ENCODE data around the gene TEX19. TPM values are rescaled to one million over a fixed set of nuclear protein-coding genes. Genes with fewer than 3 reads are reported as not detected.

The TEX19 gene
- total RNA-seq, 1 donor from 2014 or later = not detected

DNA sequence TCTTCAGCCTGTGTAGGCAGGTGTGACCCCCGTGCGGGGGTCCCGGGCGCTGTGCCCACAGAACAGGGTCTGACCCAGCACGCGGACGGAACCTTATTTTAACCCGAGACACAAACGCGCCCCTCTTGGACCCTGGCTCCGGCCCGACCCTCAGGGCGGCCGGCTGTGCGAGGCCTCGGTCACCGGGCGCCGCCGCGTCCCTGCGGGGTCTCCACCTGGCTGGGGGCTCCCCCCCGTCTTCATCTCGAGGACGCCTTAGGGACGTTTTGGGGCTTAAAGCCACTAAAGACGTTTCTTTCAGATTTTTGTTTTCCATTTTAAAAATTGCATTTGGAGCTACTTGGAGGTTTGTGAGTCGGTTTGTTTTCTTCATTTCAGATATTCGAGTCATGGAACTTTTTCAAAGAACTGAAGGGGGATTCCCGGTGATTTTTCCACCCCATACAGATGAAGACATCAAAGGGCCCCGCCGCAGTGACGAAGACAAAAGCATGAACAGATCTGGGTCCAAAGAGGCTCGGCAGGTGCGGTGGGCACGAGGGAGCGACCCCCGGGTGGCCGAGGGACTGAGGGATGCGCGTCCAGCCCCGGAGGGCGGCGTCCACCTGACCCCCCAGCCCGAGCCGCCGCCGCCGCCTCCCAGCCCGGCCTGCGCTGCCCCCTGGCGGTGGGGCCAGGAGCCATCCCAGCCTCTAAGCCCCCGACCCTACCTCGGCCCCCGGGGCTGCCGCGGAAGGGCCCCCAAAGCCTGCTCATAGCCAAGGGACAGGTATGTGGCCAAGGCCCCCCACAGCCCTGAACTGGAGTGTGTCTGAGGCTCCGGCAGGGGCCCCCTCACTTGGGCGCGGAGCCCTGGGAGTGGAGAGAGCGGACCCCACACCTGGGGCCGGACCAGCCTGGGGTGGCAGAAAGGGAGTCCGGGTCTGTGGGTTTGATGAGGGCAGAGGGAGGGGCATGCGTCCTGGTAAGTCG, 37.8 kb upstream of the TEX19 start:
- DNase-seq (ENCODE audit: extremely low read depth, low read depth, low spot score) = no peak

DNA sequence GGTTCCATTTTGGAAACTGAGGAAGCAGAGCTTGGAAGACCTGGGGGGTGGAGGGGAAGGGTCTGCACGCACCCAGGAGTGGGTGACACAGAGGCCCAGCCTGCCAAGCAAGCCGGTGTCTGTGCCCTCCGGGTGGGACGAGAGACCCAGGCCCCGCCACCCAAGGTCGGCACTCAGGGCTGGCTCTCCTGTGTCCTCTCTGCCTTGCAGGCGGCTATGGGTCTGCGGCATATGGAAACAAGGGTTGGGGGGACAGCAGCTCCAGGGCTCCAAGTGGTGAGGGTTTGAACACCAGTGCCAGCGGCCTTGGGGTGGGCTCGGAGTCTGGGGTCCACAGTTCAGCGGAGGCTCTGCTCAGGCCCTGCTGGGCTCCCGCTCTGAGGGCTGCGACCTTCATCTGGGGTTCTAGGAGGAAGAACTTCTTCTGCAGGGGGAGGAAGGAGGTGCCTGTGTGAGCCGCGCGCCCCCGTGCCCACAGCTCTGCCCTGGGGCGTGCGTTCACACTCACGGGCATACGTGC, 37.0 kb upstream of the TEX19 start:
- DNase-seq (ENCODE audit: extremely low read depth, low read depth, low spot score) = no peak

DNA sequence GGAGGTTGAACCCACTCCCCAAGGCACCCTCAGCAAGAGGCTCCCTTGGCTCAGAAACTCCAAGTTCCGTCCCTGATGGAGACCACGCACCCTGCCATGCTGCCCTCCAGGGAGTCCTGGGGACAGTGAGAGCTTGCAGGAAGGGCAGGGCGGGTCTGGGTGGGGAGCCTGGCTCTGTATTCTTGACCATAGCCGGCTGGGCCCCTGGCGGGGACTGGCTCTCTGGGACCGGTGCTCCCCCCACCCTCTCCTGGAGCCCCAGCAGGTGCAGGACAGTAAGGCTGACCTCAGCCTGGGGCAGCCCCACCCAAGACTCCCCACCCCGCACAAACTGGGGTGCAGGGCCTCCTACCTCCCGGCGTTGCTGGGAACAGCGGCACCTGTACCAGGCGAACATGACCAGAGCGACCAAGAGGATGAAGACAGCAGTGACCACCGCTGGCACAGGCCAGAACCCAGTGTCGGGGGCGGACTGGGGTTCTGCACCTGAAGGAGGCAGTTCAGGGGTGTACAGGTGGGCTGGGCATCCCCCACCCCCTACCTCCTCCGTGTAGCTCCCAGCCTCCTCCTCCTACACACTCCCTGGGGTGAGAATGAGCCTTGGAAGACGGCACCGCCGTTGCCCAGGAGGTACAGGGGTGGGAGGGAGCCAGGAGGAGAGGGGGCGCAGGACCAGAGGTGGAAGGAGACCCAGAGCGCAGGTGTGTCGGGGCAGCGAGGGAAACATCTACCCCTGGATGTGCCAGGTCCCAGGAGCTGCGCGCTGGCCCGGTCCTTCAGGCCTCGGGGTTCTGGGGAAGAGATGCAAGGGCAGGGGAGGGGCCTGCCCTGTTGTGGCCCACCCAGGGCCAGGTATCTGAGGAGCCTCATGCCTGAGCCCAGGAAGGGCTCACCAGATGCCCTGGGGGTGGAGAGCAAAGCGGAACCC, 36.3 kb upstream of the TEX19 start:
- DNase-seq (ENCODE audit: extremely low read depth, low read depth, low spot score) = no peak

DNA sequence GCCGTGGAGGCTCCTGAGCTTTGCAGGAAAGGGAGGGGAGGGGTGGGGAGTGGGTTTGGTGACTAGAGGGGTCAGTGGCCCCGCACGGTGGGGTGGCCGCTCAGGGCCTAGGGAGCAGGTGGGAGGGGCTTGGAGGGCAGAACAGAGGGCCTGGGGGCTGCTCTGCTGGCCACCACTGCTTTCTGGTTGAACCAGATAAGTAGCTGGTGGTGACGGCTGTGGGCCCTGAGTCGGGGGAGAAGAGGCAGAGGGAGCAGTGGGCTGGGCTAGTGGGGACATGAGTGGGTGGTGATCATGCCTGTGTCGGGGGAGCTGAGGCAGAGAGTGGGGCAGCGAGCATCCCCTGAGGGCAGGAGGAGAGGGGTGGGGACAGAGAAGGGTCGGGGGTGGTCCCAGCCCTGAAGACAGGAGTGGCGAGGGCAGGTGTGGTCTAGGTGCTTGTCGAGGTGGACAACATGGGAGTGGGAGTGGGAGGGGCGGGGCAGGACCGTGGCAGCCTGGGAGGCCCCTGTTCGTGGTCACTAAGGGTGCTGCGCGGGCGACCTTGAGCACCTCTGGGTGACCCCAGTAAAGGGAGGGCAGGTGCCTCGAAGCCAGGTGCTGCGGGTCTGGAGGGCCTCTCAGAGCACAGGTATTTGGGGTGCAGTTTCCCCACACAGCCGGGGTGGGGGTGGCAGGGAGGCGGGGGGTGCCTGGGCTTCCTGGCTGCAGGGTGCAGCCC, 35.4 kb upstream of the TEX19 start:
- DNase-seq (ENCODE audit: extremely low read depth, low read depth, low spot score) = no peak

DNA sequence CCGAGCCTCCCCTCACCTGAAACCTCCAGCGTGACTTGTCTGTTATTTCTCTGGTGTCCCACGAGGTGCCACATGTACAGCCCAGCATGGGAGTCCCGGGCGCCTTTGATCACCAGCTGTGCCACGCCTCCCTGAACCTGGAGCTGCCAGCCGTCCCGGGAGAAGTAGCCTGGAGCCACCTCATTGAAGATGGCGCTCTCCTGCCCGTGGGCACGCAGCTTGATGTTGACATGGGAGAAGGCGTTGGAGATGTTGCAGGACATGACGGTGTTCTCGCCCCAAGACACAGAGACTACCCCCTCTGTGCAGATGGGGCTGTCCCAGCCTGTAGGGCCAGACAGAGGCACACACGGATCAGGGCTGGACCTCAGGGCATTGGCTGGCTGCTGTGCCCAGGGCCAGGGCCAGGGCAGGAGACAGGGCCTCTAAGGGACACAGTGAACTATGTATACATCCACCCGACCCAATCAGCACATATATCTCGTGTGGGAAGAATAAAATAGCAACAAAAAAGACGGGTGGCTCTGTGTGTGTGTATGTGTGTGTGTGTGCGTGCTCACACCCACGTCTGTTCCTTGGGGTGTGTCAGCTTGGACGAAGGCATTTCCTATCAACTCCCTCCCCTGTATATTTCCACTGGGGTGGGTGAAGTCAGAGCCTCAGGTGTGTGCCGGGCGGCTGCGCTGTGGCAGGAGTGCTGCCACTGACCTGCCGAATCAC, 34.3 kb upstream of the TEX19 start:
- DNase-seq (ENCODE audit: extremely low read depth, low read depth, low spot score) = no peak

DNA sequence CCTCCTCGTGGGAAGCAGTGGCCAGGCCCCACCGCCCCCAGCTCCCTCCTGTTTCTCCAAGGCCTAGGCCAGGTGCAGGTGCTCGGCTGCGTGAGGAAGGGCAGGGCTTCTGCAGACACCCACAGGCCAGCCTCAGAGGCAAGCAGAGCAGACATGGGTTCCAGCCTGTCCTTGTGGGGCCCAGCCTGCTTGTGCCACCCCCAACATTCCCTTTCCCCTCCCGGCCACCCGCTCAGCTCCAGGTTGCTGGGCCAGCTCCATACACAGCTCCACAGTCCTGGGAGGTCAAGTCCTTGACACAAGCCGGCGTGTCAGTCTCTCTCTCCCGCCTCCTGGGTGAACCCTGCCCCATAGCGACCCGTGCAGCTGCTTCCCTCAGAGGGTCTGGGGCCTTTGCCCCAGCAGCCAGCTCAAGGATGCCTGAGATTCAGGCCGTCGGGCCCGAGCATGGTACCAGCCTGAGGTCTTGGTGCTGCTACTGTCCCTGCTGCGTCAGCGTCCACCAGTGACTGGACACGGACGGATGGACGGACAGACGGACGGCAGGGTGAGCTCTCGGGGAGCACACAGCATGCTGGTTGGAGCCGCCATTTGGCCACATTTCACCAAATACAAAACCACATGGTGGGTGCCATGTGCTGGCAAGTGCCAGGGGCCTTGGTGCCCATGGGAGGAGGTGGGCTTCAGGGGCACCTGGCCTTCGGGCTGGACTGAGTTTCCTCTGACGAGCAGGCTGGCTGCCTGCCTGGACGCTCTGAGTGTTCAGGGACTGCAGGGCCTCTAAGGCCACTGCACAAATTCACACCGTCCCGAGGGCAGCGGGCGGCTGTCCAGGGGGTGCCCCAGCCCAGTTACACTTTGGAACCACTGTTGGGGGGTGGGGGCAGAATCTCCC, 33.5 kb upstream of the TEX19 start:
- no peak for DNase-seq (ENCODE audit: extremely low read depth, low read depth, low spot score)

DNA sequence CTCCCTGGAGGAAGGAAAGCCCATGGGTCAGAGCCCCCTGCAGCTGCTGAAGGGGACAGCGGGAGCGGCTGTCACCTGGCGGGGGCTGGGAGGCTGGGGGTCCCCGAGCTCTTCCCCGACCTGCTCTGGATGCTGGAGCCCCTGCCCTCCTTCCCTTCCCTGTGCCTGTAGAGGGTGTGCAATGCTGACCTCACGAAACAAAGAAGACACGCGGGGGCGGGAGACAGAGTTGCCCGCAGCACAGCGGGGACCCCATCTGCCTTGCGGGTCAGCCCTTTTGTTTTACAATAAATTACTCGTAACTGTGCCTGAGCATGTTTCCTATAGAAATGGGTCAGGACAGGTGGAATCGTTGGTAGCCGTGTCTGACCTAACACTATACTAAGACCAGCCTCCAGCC, 31.8 kb upstream of the TEX19 start:
- DNase-seq (ENCODE audit: extremely low read depth, low read depth, low spot score) = no peak

DNA sequence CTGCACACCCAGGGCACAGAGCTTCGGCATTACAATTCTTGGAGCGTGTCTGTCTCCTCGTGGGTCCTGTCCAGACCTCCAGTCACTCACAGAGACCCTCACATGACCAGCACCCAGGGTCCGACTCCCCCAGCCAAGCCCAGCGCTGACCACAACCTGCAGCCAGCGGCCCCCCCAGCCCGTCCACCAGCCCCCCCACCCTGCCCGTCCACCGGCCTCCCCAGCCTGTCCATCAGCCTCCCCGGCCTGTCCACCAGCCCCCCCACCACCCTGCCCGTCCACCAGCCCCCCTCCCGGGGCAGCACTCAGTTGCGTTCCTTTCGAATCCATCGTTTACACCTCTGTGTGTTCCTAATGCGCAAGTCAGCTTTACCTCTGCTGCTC, 31.3 kb upstream of the TEX19 start:
- no peak for DNase-seq (ENCODE audit: extremely low read depth, low read depth, low spot score)

DNA sequence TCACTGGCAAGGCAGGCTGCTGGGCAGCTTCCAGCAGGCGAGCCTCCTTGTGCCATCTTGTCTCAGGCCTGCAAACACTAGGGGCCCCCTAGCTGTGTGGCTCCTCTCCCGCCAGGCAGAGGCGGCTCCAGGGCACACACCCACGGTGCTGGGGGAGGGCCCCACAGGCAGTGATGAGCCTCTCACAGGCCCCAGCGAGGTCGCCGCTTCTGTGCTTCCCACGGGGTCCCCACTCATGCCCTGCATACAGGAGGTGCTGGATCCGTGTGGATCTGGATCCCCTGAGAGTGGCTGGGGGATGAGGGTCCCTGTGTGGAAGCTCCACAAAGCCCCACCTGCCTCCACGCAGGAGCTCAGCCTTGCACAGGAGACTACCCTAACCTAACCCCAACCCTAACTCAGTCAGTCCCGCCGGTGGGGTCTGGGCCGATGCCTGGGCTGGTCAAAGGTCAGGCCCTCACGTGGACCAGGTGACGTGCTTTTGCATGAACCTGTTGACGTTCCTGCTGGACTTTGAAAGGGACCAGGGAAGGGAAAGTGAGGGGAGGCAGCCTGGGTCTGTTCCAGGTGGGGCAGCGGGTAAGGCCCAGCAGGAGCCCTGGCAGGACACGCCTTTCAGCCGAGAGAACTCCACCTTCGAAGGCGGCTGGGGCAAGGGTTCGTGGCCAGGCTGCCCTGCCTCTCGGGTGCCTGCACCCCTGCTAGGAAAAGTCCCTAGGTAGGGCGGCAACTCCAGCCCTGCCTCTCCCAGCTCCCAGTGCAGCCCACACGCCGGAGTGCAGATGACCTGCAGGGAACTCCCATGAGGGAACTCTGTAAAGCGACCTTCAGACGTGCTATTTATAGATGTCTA, 30.7 kb upstream of the TEX19 start:
- DNase-seq (ENCODE audit: extremely low read depth, low read depth, low spot score) = no peak

DNA sequence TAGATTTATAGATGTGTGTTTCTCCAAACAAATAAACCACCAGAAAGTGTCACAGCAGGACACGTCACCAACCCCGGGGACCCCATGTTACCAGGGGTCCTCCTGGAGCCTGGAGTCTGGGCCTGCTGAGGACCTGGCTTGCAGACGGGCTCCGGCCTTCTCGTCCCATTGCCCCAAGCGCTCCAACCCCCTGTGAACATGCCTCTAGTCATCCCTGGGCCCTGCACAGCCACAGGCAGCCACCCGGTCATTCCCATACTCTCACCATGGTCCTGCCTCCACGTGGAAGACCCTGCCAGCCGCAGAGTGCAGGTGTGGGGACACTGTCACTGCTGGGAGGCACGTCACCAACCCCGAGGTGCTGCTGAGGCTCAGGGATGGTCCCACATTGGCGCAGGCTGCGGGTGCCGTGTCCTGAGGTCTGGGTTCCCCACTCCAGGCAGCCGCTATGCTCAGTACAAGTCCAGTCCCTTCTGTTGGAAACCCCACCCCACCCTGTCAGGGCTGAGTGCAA, 30.0 kb upstream of the TEX19 start:
- DNase-seq (ENCODE audit: extremely low read depth, low read depth, low spot score) = no peak

DNA sequence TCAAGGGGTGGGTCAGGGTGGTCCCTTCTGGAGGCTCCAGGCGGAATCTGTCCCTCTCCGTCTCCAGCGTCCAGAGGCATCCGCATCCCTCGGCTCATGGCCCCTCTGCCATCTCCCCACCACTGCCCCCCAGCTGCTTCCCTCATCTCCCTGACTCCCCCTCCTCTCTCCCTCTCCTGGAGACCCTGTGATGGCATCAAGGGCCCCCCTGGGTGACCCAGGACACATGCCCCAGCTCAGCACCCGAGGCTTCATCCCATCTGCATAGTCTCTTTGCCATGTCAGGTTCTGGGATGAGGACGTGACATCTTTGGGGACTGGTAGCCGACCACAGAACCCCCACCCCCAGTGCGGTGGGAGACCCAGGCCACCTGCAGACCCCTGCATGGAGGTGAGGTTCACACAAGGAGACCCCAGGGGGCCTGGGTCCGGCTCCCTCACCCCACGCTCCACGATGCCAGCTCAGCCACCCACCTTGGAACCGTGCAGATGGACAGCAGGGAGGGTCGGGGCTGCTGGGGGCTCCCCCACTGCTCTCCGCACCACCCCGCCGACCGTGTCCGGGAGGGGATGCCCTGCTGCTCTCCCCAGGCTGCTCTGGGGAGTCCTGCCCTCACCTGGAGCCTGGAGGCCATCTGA, 29.2 kb upstream of the TEX19 start:
- no peak for DNase-seq (ENCODE audit: extremely low read depth, low read depth, low spot score)

DNA sequence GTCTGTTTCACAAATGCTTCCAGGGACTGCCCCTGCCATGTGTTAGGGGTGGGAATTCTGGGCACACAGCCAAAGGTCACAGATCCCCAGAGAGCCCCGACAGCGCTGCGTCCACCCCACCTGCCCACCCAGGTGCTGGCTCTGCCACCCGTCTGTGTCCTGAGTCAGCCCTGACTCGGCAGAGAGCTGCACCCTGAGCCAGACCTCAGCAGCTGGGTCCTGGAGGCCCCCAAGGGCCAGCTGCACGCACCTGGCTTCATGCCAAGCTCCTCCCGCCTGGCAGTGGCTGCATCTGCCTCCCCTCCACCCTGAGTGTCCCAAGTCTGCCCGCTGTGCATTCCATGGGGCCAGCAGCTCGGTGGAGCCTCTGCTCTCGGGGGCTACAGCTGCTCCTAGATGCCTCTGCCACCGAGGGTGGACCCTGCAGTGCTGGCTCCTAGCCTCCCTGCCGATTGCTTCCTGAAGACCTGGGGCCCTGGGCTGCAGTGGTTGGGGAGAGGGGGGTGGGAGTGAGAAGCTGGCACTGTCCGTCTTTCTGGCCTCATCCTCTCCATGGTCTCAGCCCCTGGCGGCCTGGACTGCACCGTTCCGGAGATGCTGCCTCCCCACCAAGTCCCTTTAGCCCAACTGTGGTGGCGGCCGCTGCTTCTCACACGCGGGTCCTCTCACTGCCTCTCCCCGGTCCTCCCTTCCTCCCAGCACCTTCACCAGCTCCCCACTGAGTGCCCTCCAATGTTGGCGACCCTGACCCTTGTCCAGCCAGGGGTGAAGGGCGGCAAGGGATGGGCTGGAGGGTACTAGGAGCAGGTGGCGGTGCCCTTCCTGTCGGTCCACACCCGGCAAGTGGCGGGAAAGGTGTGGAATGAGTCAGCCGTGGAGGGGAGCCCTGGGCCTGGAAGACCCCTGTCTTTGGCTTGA, 28.5 kb upstream of the TEX19 start:
- no peak for DNase-seq (ENCODE audit: extremely low read depth, low read depth, low spot score)

DNA sequence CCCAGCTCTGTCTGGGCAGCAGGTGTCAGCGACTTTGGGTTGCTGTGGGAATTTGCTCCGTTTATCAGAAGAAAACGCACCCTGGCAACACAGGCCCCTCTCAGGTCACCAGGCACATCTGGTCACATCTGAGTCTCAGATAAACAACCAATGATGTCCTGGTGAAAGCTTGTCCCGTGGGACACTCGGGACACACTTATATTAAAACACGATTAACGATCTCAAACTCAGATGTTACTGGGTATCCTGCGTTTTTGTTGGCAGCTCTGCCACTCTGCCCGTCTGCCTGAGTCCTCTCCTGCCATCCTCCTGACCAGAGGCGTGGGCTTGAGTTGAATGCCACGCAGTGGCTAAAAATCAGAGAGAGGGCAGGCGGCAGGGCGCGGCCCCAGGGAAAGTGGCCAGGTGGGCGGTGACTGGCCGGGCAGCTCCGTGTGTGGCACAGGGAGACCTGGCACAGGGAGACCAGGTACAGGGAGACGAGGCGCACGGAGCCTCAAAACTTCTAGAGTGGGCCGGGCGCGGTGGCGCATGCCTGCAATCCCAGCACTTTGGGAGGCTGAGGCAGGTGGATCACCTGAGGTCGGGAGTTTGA, 27.6 kb upstream of the TEX19 start:
- no peak for DNase-seq (ENCODE audit: extremely low read depth, low read depth, low spot score)

DNA sequence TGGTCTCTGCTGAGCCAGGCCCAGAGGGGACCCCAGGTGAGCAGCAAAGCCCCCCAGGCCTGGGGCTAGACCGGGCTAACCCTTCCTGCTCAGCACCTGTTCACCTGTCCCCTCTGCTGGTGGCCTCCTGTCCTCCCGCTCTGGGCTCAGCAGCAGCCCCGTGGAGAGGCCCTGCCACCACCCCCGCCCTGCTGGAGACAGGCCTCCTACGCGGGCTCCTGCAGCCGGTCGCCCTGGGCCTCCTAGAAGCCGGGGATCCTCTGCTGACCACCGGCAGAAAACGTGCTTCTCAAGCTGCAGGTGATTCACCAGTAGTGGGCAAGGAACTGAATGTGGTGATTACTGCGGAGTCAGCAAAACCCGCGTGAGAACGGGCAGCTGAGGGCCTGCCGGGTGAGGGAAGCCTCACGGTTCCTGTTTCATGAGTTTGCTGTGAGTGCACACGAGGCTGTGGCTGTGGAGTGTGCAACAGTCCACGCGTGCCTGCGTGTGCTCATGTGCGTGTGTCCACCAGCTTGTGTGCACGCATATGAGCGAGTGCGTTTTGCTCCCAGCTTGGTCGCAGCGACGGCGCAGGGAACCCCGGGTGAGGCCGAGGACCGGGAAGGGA, 26.3 kb upstream of the TEX19 start:
- DNase-seq (ENCODE audit: extremely low read depth, low read depth, low spot score) = no peak

DNA sequence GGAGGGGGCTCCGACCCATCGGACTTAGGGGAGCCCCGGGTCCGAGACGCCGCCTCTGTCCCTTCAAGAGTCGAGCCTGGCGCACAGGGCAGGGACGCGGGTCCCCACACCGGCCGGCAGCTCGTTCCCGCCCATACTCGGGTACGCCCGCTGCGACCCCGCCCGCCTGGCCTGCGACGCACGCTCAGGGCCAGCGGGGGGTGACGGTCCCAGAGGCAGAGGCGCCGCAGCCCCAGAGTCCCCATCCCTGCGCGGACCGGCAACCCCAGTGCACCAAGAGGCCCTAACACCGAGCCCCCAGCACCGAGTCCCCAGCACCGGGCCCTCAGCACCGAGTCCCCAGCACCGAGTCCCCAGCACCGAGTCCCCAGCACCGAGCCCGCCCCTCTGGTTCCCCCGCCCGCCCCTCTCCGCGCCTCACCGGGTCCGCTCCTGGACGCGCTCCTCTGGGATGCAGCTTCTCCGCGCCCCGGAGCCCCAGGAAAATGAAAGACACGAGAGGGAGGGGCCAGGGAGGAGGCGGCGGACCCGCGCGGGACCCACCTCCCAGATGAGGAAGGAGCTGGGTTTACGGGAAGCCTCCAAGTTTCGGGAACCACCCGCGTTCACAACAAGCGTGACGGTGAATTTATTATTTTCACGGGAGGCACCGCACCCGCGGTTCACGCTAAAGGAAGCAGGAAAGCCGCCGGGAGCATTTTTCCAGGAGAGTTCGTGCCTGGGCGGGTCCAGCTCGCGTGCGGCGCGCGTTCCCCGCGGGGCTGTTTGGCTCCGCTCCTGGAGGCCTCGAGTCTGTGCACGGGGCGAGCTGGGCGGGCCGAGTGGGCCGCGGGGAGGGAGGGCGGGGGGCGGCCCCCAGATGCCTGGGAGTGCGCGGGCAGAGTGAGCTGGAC, 25.5 kb upstream of the TEX19 start, which contains the start of gene SECTM1:
TSS of gene SECTM1 (minus strand) at position 488 of the 893 bp plus-strand sequence. CDS start 6,526 bp downstream, outside the sequence.
- no peak for DNase-seq (ENCODE audit: extremely low read depth, low read depth, low spot score)

Data from glomerular endothelial cell (primary cell).